Esophagus squamous epithelium (tissue), 4 donors: ENCODE data around the gene VPS45.

ENCODE experiments used
- CTCF ChIP-seq, 6 experiments: fragments of 450-650 bp in 4 of 6; fragments of 200-600 bp in 2 of 6; sonication (generic) in 2 of 6; IDR thresholded peaks; one replicate each; pipeline ENCODE4 v1.5.1; 2016 to 2019; ENCODE audit warnings: antibody characterized with exemption in 6 of 6, mild to moderate bottlenecking in 4 of 6, moderate library complexity in 4 of 6
- POLR2A ChIP-seq, 4 donors: fragments of 450-650 bp; IDR thresholded peaks; one replicate each; pipeline ENCODE4 v1.6.1; 2017; ENCODE audit warnings: antibody characterized with exemption in 4 of 4, mild to moderate bottlenecking in 4 of 4, moderate library complexity in 3 of 4

- no peak for TF ChIP-seq CTCF (IDR thresholded peaks at IDR 0.05)
- TF ChIP-seq POLR2A (IDR thresholded peaks at IDR 0.05): no peak
Measured at GRCh38 chr1:150066328-150066727, 1.2 kb upstream of the VPS45 start.
